SKM-1 treated with dmso at 0.1 percent for 144 hours (cell line): ENCODE measurements around the gene NFAT5.

Experiments
- DNase-seq: peaks from one replicate; lab custom pipeline; 2025; ENCODE audit not compliant: unreplicated experiment; lab: John Stamatoyannopoulos, UW

Gene NFAT5

GRCh38 chr16:69590590-69590989, 24.8 kb downstream of the NFAT5 start:
- no peak for DNase-seq

GRCh38 chr16:69593751-69594255, 28.0 kb downstream of the NFAT5 start:
- DNase-seq = no peak

DNA sequence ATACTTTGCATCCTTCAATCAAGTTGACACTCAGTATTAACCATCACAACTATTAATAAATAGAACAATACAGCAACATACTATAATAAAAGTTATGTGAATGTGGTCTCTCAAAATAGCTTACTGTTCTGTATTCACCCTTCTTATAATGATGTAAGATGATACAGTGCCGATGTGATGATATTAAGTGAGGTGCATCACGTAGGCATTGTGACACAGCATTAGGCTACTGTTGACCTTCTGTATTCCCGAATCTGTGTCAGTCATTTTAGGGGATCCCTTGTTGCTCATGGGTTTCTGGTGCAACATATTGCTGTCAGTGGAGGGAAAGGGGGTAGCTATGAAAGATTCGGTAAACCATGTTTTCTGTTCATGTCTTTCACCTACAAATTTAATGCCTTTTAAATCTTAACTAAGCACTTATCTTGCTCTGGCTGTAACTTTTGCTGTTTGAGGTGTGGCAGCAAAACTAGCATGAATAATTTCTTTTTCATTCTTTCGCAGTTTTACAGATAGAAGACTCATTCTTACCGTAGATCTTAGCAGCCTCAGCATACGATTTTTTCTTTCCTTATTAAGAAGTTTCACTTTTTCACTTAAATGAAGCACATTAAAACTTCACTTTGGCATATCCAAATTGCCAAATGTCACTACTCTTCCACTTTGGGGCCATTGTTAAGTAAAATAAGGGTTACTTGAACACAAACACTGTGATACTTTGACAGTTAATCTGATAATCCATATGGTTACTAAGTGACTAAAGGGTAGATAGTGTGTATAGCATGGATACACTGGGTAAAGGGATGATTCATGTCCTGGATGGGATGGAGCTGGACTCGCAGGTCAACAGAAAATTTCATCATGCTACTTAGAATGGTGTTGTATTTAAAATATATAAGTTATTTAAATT, 29.6 kb downstream of the NFAT5 start:
- no peak for DNase-seq

- no peak for DNase-seq
Observed at GRCh38 chr16:69596801-69597200, 31.0 kb downstream of the NFAT5 start.

- DNase-seq = no peak
Observed at GRCh38 chr16:69598045-69598444, 32.3 kb downstream of the NFAT5 start.

- DNase-seq = no peak
Observed at GRCh38 chr16:69599731-69600130, 34.0 kb downstream of the NFAT5 start.

- peak; percentile 58 for DNase-seq
Observed at GRCh38 chr16:69600202-69600601, 34.4 kb downstream of the NFAT5 start.

DNA sequence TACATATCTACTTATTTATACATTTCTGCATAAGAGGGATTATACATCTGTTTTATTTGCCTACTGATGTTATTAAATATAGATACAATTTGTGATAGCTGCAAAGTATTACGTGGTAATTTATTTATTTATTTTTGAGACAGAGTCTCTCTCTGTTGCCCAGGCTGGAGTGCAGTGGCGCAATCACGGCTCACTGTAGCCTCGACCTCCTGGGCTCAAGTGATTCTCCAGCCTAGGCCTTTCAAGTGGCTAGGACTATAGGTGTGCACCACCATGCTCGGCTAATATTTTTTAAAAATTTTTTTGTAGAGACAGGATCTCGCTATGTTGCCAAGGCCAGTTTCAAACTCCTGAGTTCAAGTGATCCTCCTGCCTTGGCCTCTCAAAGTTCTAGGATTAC, 35.5 kb downstream of the NFAT5 start:
- DNase-seq = no peak

GRCh38 chr16:69606985-69607384, 41.2 kb downstream of the NFAT5 start:
- DNase-seq = no peak

GRCh38 chr16:69607674-69608073, 41.9 kb downstream of the NFAT5 start:
- no peak for DNase-seq

- no peak for DNase-seq
Observed at GRCh38 chr16:69610356-69610755, 44.6 kb downstream of the NFAT5 start.

- no peak for DNase-seq
Observed at GRCh38 chr16:69611103-69611640, 45.4 kb downstream of the NFAT5 start.

DNA sequence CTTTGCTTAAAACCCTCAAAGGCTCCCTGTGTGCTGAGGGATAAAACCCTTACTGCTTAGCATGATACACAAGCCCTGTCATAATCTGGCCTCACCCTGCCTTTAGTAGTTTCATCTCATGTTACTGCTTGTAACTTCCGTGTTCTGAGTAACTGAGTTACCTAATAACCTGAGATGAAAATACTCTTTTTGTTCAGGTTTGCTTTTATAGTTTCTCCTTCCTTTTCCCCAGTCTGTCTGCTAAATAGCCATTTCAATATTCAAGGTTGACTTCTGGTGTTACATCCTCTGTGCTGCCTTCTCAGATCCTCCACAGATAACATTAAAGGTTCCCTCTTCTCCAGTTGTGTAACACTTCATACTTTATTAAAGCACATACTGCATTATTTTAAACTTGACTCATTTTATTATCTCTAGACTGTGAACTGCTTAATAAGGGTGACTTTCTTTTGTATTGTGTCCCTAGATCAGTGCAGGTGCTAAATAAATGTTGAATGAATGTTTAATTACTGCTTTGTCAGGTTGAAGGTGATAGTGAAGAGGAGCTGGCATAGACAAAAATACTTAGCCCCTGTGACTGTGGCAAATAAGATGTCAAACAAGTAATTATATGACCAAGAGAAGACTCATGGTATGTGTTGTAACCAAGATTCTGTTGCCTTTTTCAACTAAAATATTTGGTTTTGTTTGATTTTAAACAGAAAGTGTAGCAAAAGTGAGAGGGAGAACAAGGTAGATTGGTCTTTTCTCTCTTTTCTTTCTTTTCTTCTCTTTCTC, 47.8 kb downstream of the NFAT5 start:
- peak; percentile 21 for DNase-seq

DNA sequence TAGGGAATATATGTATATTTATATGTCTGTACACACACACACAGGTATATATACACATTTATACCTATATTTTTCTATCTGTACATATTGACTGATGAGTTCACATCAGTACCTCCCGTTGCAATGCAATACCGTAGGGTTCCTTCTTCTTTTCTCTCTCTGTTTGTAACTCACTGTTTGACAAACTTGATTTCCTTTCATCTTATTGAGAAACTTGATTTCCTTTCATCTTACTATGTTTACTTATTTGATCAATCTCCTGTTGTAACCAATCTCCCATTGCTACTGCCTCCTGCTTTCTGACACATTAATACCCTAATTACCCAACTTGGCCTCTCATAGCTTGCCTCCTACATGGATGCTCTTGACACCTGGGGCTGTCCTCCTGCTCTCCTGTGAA, 49.8 kb downstream of the NFAT5 start:
- DNase-seq = no peak

GRCh38 chr16:69616082-69616481, 50.3 kb downstream of the NFAT5 start:
- no peak for DNase-seq

GRCh38 chr16:69618307-69618706, 52.5 kb downstream of the NFAT5 start:
- DNase-seq = no peak

DNA sequence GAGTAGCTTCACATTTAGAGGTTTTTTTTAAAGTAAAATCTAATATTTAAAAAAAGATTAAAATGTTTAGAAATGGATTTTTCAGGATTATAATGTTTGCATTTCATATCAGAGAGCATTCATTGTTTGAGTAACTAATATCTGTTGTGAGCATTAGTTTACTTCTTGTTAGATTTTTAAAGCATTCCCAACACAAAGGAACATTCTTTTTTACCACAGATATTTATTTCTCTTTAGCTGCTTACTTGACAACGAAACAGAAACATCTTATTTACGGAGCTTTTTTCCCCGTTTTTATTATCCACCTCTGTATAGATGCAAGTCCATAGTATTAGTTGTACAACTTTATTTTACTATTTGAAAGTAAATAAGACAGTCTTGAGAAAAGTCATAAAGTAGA, 53.0 kb downstream of the NFAT5 start:
- DNase-seq = no peak

GRCh38 chr16:69619514-69619913, 53.7 kb downstream of the NFAT5 start:
- DNase-seq = no peak

DNA sequence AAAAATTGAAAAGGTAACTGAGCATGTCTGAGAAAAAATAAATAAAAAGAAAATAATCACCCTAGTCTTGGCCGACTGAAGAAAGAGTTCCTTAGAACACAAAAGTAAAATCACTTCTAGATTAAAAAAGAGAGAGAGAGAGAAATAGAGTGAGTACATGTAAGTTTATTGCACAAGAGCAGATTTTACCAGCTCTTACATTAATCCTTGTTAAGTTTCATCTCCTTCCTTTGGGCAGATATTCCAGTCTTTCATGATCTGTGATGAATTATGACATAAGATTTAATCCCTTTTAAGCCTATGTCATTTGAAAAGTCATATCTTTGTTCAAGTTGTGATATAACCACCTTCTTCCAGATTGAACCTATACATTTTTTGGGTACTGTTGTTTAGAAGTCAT, 54.8 kb downstream of the NFAT5 start:
- DNase-seq = no peak

- no peak for DNase-seq
Observed at GRCh38 chr16:69621225-69621624, 55.5 kb downstream of the NFAT5 start.

GRCh38 chr16:69626256-69626655, 60.5 kb downstream of the NFAT5 start:
- no peak for DNase-seq

DNA sequence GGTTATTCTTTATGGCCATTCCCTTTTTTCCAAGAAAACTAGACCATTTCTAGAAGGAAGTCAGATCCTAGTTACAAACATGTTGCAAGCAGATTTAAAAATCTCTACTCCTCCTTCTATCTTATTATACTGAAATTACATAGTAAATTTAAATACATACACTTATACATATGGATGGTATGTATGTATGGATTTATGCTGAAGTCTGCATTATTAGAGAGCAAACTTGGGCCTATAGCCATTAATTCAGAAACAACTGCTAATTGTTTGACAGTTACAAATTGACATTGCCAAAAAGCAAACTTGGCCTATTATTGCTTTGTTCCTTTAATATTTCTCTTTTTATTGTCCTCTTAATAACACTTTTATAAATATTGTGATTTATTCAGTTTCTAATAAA, 67.1 kb downstream of the NFAT5 start:
- no peak for DNase-seq
